Breast epithelium (tissue), 3 donors: ENCODE data around the gene CTAG2.

Experiments used
- CTCF ChIP-seq, 3 donors: fragments of 450-650 bp; IDR thresholded peaks; one replicate each; pipeline ENCODE4 v1.5.1; 2016 to 2017; ENCODE audit warnings: antibody characterized with exemption in 3 of 3, mild to moderate bottlenecking in 3 of 3, moderate library complexity in 3 of 3
- POLR2A ChIP-seq: fragments of 450-650 bp; IDR thresholded peaks from one replicate; pipeline ENCODE4 v1.6.1; 2016; ENCODE audit warnings: antibody characterized with exemption, mild to moderate bottlenecking, moderate library complexity
- POLR2AphosphoS5 ChIP-seq, 3 donors: sonication (generic); formaldehyde crosslinking; IDR thresholded peaks; one replicate each; pipeline ENCODE4 v1.6.1; 2017; ENCODE audit warnings: antibody characterized with exemption in 3 of 3

- TF ChIP-seq CTCF (IDR thresholded peaks at IDR 0.05), result no peak
- no peak for TF ChIP-seq POLR2AphosphoS5 (IDR thresholded peaks at IDR 0.05)
- no peak for TF ChIP-seq POLR2A
Observed at GRCh38 chrX:154657226-154657805, 3.9 kb upstream of the CTAG2 start.
